Endodermal cell (in vitro differentiated cells): ENCODE data around the gene COL6A3. TPM values are rescaled to one million over a fixed set of nuclear protein-coding genes. Genes with fewer than 3 reads are reported as not detected.

Experiments
- DNase-seq: peaks from one replicate; pipeline ENCODE4 v3.0.0-alpha.2; 2017
- H3K27ac ChIP-seq: 2 replicates; pipeline ENCODE4 v1.5.1; 2013; ENCODE audit warnings: mild to moderate bottlenecking, low read depth, low read length, moderate library complexity
- H3K27me3 ChIP-seq: 2 replicates; pipeline ENCODE4 v1.6.1; 2013; ENCODE audit warnings: mild to moderate bottlenecking, low read length, moderate library complexity; ENCODE audit not compliant: insufficient read depth, control insufficient read depth, poor library complexity, severe bottlenecking
- H3K36me3 ChIP-seq: 2 replicates; pipeline ENCODE4 v1.7.0; 2013; ENCODE audit warnings: mild to moderate bottlenecking, low read length, moderate library complexity; ENCODE audit not compliant: control insufficient read depth, insufficient read depth
- H3K4me1 ChIP-seq: one replicate; pipeline ENCODE4 v1.7.0; 2013; ENCODE audit warnings: low read length; ENCODE audit not compliant: control insufficient read depth, insufficient read depth
- H3K4me3 ChIP-seq: 2 replicates; pipeline ENCODE4 v1.5.1; 2013; ENCODE audit warnings: mild to moderate bottlenecking, low read length, moderate library complexity
- H3K9ac ChIP-seq: 2 replicates; pipeline ENCODE4 v1.6.1; 2013; ENCODE audit warnings: mild to moderate bottlenecking, low read length, moderate library complexity; ENCODE audit not compliant: poor library complexity, severe bottlenecking; ENCODE audit errors: extremely low read depth
- H3K9me3 ChIP-seq: 2 replicates; pipeline ENCODE4 v1.6.1; 2013; ENCODE audit warnings: mild to moderate bottlenecking, low read length, moderate library complexity; ENCODE audit not compliant: control insufficient read depth
- H3K27ac Mint-ChIP-seq: 2 replicates; pipeline ENCODE4 v1.8.0; 2020; ENCODE audit warnings: mixed read lengths
- H3K27me3 Mint-ChIP-seq: 2 replicates; pipeline ENCODE4 v1.8.0; 2021; ENCODE audit warnings: mild to moderate bottlenecking, mixed read lengths; ENCODE audit not compliant: insufficient read depth
- H3K36me3 Mint-ChIP-seq: 2 replicates; pipeline ENCODE4 v1.8.0; 2020; ENCODE audit warnings: low read depth, mixed read lengths
- H3K4me1 Mint-ChIP-seq: 2 replicates; pipeline ENCODE4 v1.8.0; 2020; ENCODE audit warnings: mixed read lengths
- H3K4me3 Mint-ChIP-seq: 2 replicates; pipeline ENCODE4 v1.8.0; 2020; ENCODE audit warnings: mild to moderate bottlenecking, moderate library complexity, mixed read lengths
- H3K9me3 Mint-ChIP-seq: 2 replicates; pipeline ENCODE4 v1.8.0; 2020; ENCODE audit warnings: mild to moderate bottlenecking, mixed read lengths
- WGBS, 2 experiments: methylation state at CpG; one replicate each; pipeline versions ENCODE4 v1.1.5 to v1.1.7; 2013; ENCODE audit warnings: missing lambda C conversion rate in 2 of 2, mixed read lengths in 1 of 2; ENCODE audit not compliant: insufficient coverage in 1 of 2, insufficient read length in 1 of 2; 5-methylcytosine and 5-hydroxymethylcytosine counted together
- total RNA-seq, 2 donors: library from RNA; stranded (reverse); fragmentation: NEBNext Ultra II Directional in 1 of 2; extraction: Animal tissue kit (Norgen Biotek cat#: 25700) in 1 of 2; gene quantifications; 2 replicates in 1 of 2; 3 replicates in 1 of 2; pipeline ENCODE4 v1.2.1, GENCODE V29; 2021
- TF ChIP-seq, protein P1 (sequence below): fragments of 200-600 bp; sonication (generic); conservative IDR thresholded peaks from 2 replicates; pipeline ENCODE4 v1.5.0; 2021; ENCODE audit warnings: antibody characterized with exemption, mild to moderate bottlenecking

Gene COL6A3
- total RNA-seq, 2 donors from 2014 or later: 0.40 to 1.2 TPM

DNA sequence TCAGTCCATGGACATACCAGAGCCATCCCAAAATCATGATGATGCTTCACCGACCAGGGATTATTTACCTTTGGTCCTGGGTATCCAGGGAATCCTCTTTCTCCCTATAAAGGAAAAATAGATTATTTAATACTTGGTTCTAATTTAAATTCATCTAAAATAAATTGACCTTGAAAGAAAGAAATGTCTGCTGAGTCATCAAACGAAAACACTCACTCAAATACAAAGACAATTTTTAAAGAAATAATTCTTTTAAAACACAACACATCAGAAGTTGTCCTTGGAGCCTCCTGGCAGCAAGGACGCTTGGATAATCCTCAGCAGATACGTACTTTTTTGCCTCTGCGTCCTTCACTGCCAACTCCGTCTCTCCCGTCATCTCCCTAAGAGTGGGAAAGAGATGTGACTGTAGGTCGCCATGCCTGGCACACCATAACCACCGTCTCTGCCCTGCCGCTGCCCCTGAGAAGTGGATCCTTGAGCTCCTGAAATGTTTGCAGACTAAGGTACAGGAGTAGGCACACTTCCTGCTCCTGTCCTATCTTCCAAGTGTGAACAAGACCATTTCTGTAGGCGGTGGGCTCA lies 65.6 kb downstream of the COL6A3 start:
- H3K36me3 Mint-ChIP-seq: no peaks in the 10 kb centered on the region
- H3K27me3 ChIP-seq: no peaks in the 10 kb centered on the region
- no peak overlapping the region for H3K27ac ChIP-seq
- no peak overlapping the region for H3K4me3 Mint-ChIP-seq
- H3K4me1 Mint-ChIP-seq: peaks cover 2% of the 10 kb centered on the region
- H3K9ac ChIP-seq: no peak overlapping the region
- no peaks in the 10 kb centered on the region for H3K36me3 ChIP-seq
- TF ChIP-seq, protein P1, sequence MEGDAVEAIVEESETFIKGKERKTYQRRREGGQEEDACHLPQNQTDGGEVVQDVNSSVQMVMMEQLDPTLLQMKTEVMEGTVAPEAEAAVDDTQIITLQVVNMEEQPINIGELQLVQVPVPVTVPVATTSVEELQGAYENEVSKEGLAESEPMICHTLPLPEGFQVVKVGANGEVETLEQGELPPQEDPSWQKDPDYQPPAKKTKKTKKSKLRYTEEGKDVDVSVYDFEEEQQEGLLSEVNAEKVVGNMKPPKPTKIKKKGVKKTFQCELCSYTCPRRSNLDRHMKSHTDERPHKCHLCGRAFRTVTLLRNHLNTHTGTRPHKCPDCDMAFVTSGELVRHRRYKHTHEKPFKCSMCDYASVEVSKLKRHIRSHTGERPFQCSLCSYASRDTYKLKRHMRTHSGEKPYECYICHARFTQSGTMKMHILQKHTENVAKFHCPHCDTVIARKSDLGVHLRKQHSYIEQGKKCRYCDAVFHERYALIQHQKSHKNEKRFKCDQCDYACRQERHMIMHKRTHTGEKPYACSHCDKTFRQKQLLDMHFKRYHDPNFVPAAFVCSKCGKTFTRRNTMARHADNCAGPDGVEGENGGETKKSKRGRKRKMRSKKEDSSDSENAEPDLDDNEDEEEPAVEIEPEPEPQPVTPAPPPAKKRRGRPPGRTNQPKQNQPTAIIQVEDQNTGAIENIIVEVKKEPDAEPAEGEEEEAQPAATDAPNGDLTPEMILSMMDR: no peak
- H3K9me3 Mint-ChIP-seq: no peaks in the 10 kb centered on the region
- no peaks in the 10 kb centered on the region for H3K4me1 ChIP-seq
- H3K27ac Mint-ChIP-seq: no peak overlapping the region
- no peak overlapping the region for H3K4me3 ChIP-seq
- DNase-seq: no peak
- H3K27me3 Mint-ChIP-seq: peaks cover 18% of the 10 kb centered on the region
- no peaks in the 10 kb centered on the region for H3K9me3 ChIP-seq
- 94% methylated on average over 9 to 11 of the region's 11 CpGs for WGBS, 2 experiments

DNA sequence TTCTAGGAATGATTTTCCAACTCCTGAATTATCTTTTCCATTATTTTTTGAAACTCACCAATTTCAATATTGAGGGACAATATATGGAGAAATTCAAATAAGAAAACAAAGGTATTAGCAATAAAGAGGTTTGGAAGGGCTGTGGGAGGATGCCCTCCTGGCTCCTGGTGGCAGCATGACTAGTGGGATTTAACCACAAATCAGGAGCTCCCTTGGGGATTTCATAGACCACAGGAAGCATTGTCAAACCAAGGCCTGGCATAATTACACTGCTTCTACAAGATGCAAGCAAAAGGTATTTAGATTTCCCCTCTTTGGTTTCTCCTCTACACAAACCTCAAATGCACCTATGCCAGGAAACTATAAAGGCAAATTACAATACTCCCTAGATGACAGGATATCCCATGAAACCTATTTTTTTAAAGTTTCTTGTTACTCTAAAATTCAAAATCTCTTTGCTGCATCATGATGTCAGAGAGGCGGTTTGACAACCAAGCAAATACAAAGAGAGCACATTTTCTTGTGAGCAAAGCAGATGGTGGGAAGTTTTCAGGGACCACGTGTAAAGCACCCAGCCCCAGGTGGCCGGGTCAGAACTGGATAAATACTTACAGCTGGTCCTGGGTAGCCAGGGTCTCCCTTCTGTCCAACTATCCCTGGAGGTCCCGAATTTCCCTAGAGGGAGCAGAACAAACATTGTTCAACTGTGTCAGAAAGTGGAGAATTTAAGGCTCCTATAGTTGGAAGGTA lies 67.9 kb downstream of the COL6A3 start:
- Histone ChIP-seq H3K36me3 (no peaks in the 10 kb centered on the region), H3K27ac (no peak overlapping the region), H3K9me3 (no peaks in the 10 kb centered on the region), H3K27me3 (no peaks in the 10 kb centered on the region), H3K9ac (no peak overlapping the region), H3K4me1 (no peaks in the 10 kb centered on the region), H3K4me3 (no peak overlapping the region)
- 87 to 100% methylated on average over 1 to 4 of the region's 4 CpGs for WGBS, 2 experiments
- no peaks in the 10 kb centered on the region for H3K9me3 Mint-ChIP-seq
- no peaks in the 10 kb centered on the region for H3K36me3 Mint-ChIP-seq
- TF ChIP-seq, protein P1: no peak
- H3K4me3 Mint-ChIP-seq: no peak overlapping the region
- no peaks in the 10 kb centered on the region for H3K4me1 Mint-ChIP-seq
- no peak for DNase-seq
- H3K27ac Mint-ChIP-seq: no peak overlapping the region
- H3K27me3 Mint-ChIP-seq: peaks cover 10% of the 10 kb centered on the region

DNA sequence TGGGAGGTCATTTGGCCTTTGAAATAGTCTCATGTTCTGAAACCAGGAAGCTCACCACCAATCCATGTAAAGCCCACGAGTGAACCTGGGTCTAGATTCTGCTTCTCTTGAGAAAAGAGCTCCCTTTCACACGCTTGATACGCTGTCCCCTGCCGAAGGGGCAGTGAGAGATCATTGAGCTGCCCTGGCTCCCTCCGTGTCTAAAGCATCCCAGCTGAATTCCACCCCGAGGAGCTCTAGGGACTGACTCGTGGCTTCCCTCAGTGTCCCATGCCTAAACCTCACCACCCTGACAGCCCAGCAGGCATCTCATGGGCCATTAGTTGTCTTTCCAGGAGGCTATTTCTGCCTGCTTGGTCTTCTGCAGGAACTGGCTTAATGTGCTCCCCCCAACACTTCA lies 68.6 kb downstream of the COL6A3 start:
- no peak for DNase-seq
- H3K4me1 ChIP-seq: no peaks in the 10 kb centered on the region
- Mint-ChIP-seq H3K36me3 (no peaks in the 10 kb centered on the region), H3K4me3 (no peak overlapping the region), H3K4me1 (no peaks in the 10 kb centered on the region), H3K27ac (no peak overlapping the region), H3K27me3 (peaks cover 7% of the 10 kb centered on the region), H3K9me3 (no peaks in the 10 kb centered on the region)
- H3K9me3 ChIP-seq: no peaks in the 10 kb centered on the region
- 60 to 80% methylated on average over 1 to 7 of the region's 7 CpGs for WGBS, 2 experiments
- no peaks in the 10 kb centered on the region for H3K27me3 ChIP-seq
- TF ChIP-seq, protein P1: no peak
- no peaks in the 10 kb centered on the region for H3K36me3 ChIP-seq
- H3K4me3 ChIP-seq: no peak overlapping the region
- no peak overlapping the region for H3K9ac ChIP-seq
- H3K27ac ChIP-seq: no peak overlapping the region
